Prostate gland (tissue), 2 donors: Measurements from ENCODE around the gene PRKAB1. TPM values are rescaled to one million over a fixed set of nuclear protein-coding genes. Genes with fewer than 3 reads are reported as not detected.
A peak's percentile ranks its signal among the peaks of the same experiment; 100 is the strongest.
"Not testable (repeated sequence)": the region's sequence is repeated elsewhere in the genome, so short reads cannot be mapped to it uniquely, and the experiment has no call there.

Source experiments
- DNase-seq: peaks from one replicate; pipeline ENCODE4 v3.0.0-alpha.2; 2019; ENCODE audit warnings: low spot score
- H3K27ac ChIP-seq, 2 donors: fragments of 200-600 bp; sonication (generic); 2 replicates each; pipeline ENCODE4 v1.5.1; 2017 to 2019
- H3K27me3 ChIP-seq: fragments of 200-600 bp; sonication (generic); replicated peaks from 2 replicates; pipeline ENCODE4 v1.5.1; 2019; ENCODE audit not compliant: insufficient read depth
- H3K36me3 ChIP-seq, 2 donors: fragments of 200-600 bp; sonication (generic); 1 replicate in 1 of 2; 2 replicates in 1 of 2; pipeline versions ENCODE4 v1.5.1 to v1.8.1; 2017 to 2019
- H3K4me1 ChIP-seq: fragments of 200-600 bp; sonication (generic); replicated peaks from 2 replicates; pipeline ENCODE4 v1.5.1; 2019
- H3K4me3 ChIP-seq, 2 donors: fragments of 200-600 bp; sonication (generic); 2 replicates each; pipeline ENCODE4 v1.5.1; 2017 to 2019
- H3K9me3 ChIP-seq: fragments of 200-600 bp; sonication (generic); 2 replicates; pipeline ENCODE4 v1.5.1; 2017
- POLR2A ChIP-seq: fragments of 450-650 bp; IDR thresholded peaks from one replicate; pipeline ENCODE4 v1.6.1; 2016; ENCODE audit warnings: antibody characterized with exemption, mild to moderate bottlenecking
- POLR2AphosphoS5 ChIP-seq: sonication (generic); formaldehyde crosslinking; IDR thresholded peaks from one replicate; pipeline ENCODE4 v1.6.1; 2017; ENCODE audit warnings: antibody characterized with exemption
- WGBS: methylation state at CpG from one replicate; pipeline ENCODE4 v1.1.5; 2018; 5-methylcytosine and 5-hydroxymethylcytosine counted together
- intact Hi-C: fragments of 100-400 bp; cut with DNase I; formaldehyde crosslinking; loops from one replicate; pipeline ENCODE4 v1.14.2; 2022
- total RNA-seq, 2 donors: library from RNA; depleted of rRNA; stranded (reverse); fragments of >200 nt; gene quantifications; one replicate each; pipeline ENCODE4 v1.1.0, GENCODE V29; 2016
- TF ChIP-seq, protein P1 (sequence below), 4 experiments: fragments of 200-600 bp in 2 of 4; fragments of 450-650 bp in 2 of 4; sonication (generic) in 2 of 4; IDR thresholded peaks; 1 replicate in 3 of 4; 2 replicates in 1 of 4; pipeline ENCODE4 v1.5.1; 2016 to 2019; ENCODE audit warnings: antibody characterized with exemption in 4 of 4, mild to moderate bottlenecking in 2 of 4, moderate library complexity in 2 of 4

PRKAB1 gene
- total RNA-seq, 2 donors from 2014 or later = 17.3 to 36.7 TPM

GRCh38 chr12:119705182-119705581 is 37.2 kb downstream of the PRKAB1 start:
- TF ChIP-seq POLR2A (no peak), POLR2AphosphoS5 (no peak)
- TF ChIP-seq, protein P1, sequence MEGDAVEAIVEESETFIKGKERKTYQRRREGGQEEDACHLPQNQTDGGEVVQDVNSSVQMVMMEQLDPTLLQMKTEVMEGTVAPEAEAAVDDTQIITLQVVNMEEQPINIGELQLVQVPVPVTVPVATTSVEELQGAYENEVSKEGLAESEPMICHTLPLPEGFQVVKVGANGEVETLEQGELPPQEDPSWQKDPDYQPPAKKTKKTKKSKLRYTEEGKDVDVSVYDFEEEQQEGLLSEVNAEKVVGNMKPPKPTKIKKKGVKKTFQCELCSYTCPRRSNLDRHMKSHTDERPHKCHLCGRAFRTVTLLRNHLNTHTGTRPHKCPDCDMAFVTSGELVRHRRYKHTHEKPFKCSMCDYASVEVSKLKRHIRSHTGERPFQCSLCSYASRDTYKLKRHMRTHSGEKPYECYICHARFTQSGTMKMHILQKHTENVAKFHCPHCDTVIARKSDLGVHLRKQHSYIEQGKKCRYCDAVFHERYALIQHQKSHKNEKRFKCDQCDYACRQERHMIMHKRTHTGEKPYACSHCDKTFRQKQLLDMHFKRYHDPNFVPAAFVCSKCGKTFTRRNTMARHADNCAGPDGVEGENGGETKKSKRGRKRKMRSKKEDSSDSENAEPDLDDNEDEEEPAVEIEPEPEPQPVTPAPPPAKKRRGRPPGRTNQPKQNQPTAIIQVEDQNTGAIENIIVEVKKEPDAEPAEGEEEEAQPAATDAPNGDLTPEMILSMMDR (IDR thresholded peaks at IDR 0.05) = no peak
- Histone ChIP-seq H3K27me3 (no peaks in the 10 kb centered on the region), H3K36me3 (no peaks in the 10 kb centered on the region), H3K4me1 (no peaks in the 10 kb centered on the region), H3K9me3 (no peaks in the 10 kb centered on the region), H3K27ac (no peak overlapping the region), H3K4me3 (no peak overlapping the region)
- WGBS = 86% methylated on average over 7 of the region's 7 CpGs
- DNase-seq = no peak
- intact Hi-C loops = no loop called here

DNA sequence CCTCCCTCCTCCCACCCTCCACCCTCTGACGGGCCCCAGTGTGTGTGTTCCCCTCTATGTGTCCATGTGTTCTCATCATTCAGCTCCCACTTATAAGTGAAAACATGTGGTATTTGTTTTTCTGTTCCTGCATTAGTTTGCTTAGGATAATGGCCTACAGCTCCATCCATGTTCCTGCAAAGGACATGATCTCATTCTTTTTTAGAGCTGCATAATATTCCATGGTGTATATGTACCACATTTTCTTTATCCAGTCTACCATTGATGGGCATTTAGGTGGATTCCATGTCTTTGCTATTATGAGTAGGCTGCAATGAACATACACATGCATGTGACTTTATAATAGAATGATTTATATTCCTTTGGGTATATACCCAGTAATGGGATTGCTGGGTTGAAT is 38.5 kb downstream of the PRKAB1 start:
- H3K4me1 ChIP-seq, H3K36me3 ChIP-seq, H3K4me3 ChIP-seq, H3K9me3 ChIP-seq, H3K27ac ChIP-seq, intact Hi-C loops, DNase-seq, H3K27me3 ChIP-seq: not testable (repeated sequence)
- 19% methylated on average over 1 of the region's 1 CpG for WGBS

GRCh38 chr12:119710374-119710964 is 42.5 kb downstream of the PRKAB1 start:
- TF ChIP-seq, protein P1 (IDR thresholded peaks at IDR 0.05) = no peak
- TF ChIP-seq POLR2A = peak; percentile 15
- TF ChIP-seq POLR2AphosphoS5 = no peak
- Histone ChIP-seq H3K27me3 (no peaks in the 10 kb centered on the region), H3K36me3 (no peaks in the 10 kb centered on the region), H3K27ac (no peak overlapping the region), H3K4me3 (no peak overlapping the region), H3K4me1 (no peaks in the 10 kb centered on the region), H3K9me3 (no peaks in the 10 kb centered on the region)
- peak; percentile 32 for DNase-seq
- WGBS = 59% methylated on average over 11 of the region's 11 CpGs
- intact Hi-C loops = no loop called here

GRCh38 chr12:119710965-119711551 is 43.1 kb downstream of the PRKAB1 start:
- Histone ChIP-seq H3K9me3 (no peaks in the 10 kb centered on the region), H3K4me3 (no peak overlapping the region), H3K27me3 (no peaks in the 10 kb centered on the region), H3K27ac (no peak overlapping the region), H3K4me1 (no peaks in the 10 kb centered on the region), H3K36me3 (no peaks in the 10 kb centered on the region)
- TF ChIP-seq POLR2AphosphoS5 (peak; percentile 72), POLR2A (no peak)
- TF ChIP-seq, protein P1 (IDR thresholded peaks at IDR 0.05) = no peak
- 41% methylated on average over 15 of the region's 15 CpGs for WGBS
- intact Hi-C loops = no loop called here
- DNase-seq = peak; percentile 58

DNA sequence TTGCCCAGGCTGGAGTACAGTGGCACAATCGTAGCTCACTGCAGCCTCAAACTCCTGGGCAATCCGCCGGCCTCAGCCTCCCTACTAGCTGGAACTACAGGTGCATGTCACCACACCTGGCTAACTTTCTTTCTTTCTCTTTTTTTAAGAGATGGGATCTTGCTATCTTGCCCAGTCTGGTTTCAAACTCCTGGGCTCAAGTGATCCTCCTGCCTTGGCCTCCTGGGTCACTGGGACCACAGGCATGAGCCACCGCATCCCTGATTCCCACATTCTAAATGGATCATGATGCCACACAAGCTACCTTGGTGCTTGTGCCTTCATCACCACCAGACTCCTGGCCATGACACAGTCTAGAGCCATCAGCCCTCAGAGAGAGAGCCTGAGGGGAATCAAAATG is 43.8 kb downstream of the PRKAB1 start:
- no peaks in the 10 kb centered on the region for H3K27me3 ChIP-seq
- DNase-seq = no peak
- intact Hi-C loops = no loop called here
- H3K36me3 ChIP-seq = no peaks in the 10 kb centered on the region
- H3K27ac ChIP-seq = no peak overlapping the region
- TF ChIP-seq POLR2AphosphoS5 = no peak
- TF ChIP-seq, protein P1 (IDR thresholded peaks at IDR 0.05) = no peak
- no peak for TF ChIP-seq POLR2A
- 98% methylated on average over 4 of the region's 4 CpGs for WGBS
- no peaks in the 10 kb centered on the region for H3K4me1 ChIP-seq
- H3K4me3 ChIP-seq = no peak overlapping the region
- no peaks in the 10 kb centered on the region for H3K9me3 ChIP-seq
